Pancreas (tissue), 10 donors: Measurements from ENCODE around the gene NPHP4. TPM values are rescaled to one million over a fixed set of nuclear protein-coding genes. Genes with fewer than 3 reads are reported as not detected.
A peak's percentile ranks its signal among the peaks of the same experiment; 100 is the strongest.

ENCODE experiments used
- ATAC-seq, 4 donors: fragments of 200-7000 bp; cut with Tn5 transposase; one replicate each; pipeline versions ENCODE4 v1.8.0 to v1.9.1; 2020; ENCODE audit warnings: mild to moderate bottlenecking in 4 of 4, moderate library complexity in 4 of 4
- DNase-seq, 6 donors: peaks; one replicate each; pipeline ENCODE4 v3.0.0-alpha.2; 2020
- FAIRE-seq: peaks from 2 replicates; lab custom pipeline; 2012; peaks lifted over from hg19 to GRCh38; lab: Jason Lieb, UNC
- H3K27ac ChIP-seq, 4 donors: fragments of 200-600 bp; sonication (generic); 1 replicate in 3 of 4; 2 replicates in 1 of 4; pipeline versions ENCODE4 v1.5.0 to v1.8.0; 2020
- H3K27me3 ChIP-seq, 4 donors: fragments of 200-600 bp; one replicate each; pipeline ENCODE4 v1.8.0; 2021
- H3K36me3 ChIP-seq, 3 donors: fragments of 200-600 bp; sonication (generic) in 1 of 3; one replicate each; pipeline versions ENCODE4 v1.5.0 to v1.8.0; 2020 to 2021
- H3K4me1 ChIP-seq, 3 donors: fragments of 200-600 bp; one replicate each; pipeline ENCODE4 v1.8.0; 2021
- H3K4me3 ChIP-seq, 4 donors: fragments of 200-600 bp; sonication (generic) in 2 of 4; one replicate each; pipeline versions ENCODE4 v1.5.0 to v1.8.0; 2020 to 2021
- H3K9me3 ChIP-seq, 4 donors: fragments of 200-600 bp; one replicate each; pipeline ENCODE4 v1.8.0; 2021
- WGBS, 2 donors: extraction: QIAGEN DNeasy Blood & Tissue Kit; methylation state at CpG; one replicate each; pipeline ENCODE4 v1.1.7; 2013; 5-methylcytosine and 5-hydroxymethylcytosine counted together
- intact Hi-C, 3 donors: fragments of 100-400 bp; cut with DNase I; formaldehyde crosslinking; loops; one replicate each; pipeline versions ENCODE4 v1.11.1 to v1.14.2; 2022
- polyA plus RNA-seq, 2 donors: library from polyadenylated mRNA; stranded (reverse); fragments of 200-250 nt; gene quantifications; one replicate each; pipeline ENCODE4 v1.2.3, GENCODE V29; 2013
- total RNA-seq, 6 donors: library from RNA; stranded (reverse); fragmentation: NEBNext Ultra II Directional in 4 of 6; extraction: Animal tissue kit (Norgen Biotek cat#: 25700) in 4 of 6; gene quantifications; one replicate each; pipeline versions ENCODE4 v1.2.1 to v1.2.4, GENCODE V29; 2021 to 2023
- TF ChIP-seq, protein P1 (sequence below), 4 donors: fragments of 200-600 bp; sonication (generic) in 3 of 4; IDR thresholded peaks; one replicate each; pipeline versions ENCODE4 v1.5.0 to v1.8.0; 2021; ENCODE audit warnings: antibody characterized with exemption in 4 of 4
- donor health status: healthy with polysubstance abuse.
- donor health status: DM: no; HTN: no; CAD: no; lungs with moderate emphysema.
- donor health status: DM: no; HTN: no; CAD: no.
- donor health status: control.
- donor health status: control.
- donor health status: Bipolar disorder and iron deficiency.
- donor health status: DM: yes; HTN: yes; CAD: no.
- donor health status: DM: no; HTN: no; CAD: no.
- donor health status: DM: no; HTN: no; CAD: no.
- donor health status: DM: yes; HTN: yes; CAD: no.

NPHP4 gene
- total and polyA plus RNA-seq, 8 donors, result 4.0 to 9.7 (median 5.7) TPM

- TF ChIP-seq, protein P1, sequence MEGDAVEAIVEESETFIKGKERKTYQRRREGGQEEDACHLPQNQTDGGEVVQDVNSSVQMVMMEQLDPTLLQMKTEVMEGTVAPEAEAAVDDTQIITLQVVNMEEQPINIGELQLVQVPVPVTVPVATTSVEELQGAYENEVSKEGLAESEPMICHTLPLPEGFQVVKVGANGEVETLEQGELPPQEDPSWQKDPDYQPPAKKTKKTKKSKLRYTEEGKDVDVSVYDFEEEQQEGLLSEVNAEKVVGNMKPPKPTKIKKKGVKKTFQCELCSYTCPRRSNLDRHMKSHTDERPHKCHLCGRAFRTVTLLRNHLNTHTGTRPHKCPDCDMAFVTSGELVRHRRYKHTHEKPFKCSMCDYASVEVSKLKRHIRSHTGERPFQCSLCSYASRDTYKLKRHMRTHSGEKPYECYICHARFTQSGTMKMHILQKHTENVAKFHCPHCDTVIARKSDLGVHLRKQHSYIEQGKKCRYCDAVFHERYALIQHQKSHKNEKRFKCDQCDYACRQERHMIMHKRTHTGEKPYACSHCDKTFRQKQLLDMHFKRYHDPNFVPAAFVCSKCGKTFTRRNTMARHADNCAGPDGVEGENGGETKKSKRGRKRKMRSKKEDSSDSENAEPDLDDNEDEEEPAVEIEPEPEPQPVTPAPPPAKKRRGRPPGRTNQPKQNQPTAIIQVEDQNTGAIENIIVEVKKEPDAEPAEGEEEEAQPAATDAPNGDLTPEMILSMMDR (IDR thresholded peaks at IDR 0.05), result no peak
- H3K4me1 ChIP-seq, result no peaks in the 10 kb centered on the region
- H3K4me3 ChIP-seq, result no peak overlapping the region
- no peak for FAIRE-seq
- H3K27ac ChIP-seq, result no peak overlapping the region
- no peaks in the 10 kb centered on the region for H3K36me3 ChIP-seq
- 87 to 91% methylated on average over 19 of the region's 19 CpGs for WGBS, 2 donors
- no peak for ATAC-seq
- H3K9me3 ChIP-seq, result no peaks in the 10 kb centered on the region
- no peaks in the 10 kb centered on the region for H3K27me3 ChIP-seq
- intact Hi-C loops, result no loop called here
- peak in 2 of 6 donors; percentile 30 to 32 for DNase-seq
These were observed 6.7 kb upstream of the NPHP4 start for GRCh38 chr1:5998906-5999301.

GRCh38 chr1:5998051-5998905 lies 6.1 kb upstream of the NPHP4 start:
- no peaks in the 10 kb centered on the region for H3K9me3 ChIP-seq
- peak in 2 of 6 donors; percentile 41 for DNase-seq
- ATAC-seq, result no peak
- WGBS, 2 donors, result 84 to 91% methylated on average over 12 of the region's 12 CpGs
- H3K27ac ChIP-seq, result no peak overlapping the region
- H3K4me3 ChIP-seq, result no peak overlapping the region
- H3K4me1 ChIP-seq, result peaks cover 0 to under 1% (median 0%) of the 10 kb centered on the region in 3 donors
- H3K36me3 ChIP-seq, result no peaks in the 10 kb centered on the region
- H3K27me3 ChIP-seq, result no peaks in the 10 kb centered on the region
- TF ChIP-seq, protein P1 (IDR thresholded peaks at IDR 0.05), result no peak
- no peak for FAIRE-seq
- intact Hi-C loops, result no loop called here

DNA sequence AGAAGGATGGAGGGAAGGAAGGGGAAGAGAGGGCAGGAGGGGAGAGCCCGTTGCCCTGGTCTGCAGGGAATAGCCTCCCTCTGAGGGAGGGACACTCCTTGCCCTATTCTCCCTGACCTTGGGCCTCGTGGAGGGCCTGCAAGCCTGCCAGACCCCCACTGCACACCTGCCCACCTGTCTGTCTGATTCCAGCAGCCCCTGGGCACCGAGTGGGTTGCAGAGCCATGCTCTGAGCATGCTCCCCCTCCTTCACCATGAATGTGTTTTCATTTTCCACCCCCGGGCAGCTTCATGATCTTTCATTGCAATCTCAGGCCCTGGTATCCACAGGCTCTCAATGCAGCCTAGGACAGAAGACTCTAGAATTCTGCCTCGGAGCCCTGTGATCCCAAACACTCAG lies 5.1 kb upstream of the NPHP4 start:
- FAIRE-seq, result no peak
- no peak for ATAC-seq
- peak in 3 of 6 donors; percentile 3 to 36 (median 19) for DNase-seq
- Histone ChIP-seq H3K27me3 (no peaks in the 10 kb centered on the region), H3K4me1 (peaks cover 0 to 7% (median 0%) of the 10 kb centered on the region in 3 donors), H3K27ac (no peak overlapping the region), H3K4me3 (no peak overlapping the region), H3K36me3 (no peaks in the 10 kb centered on the region), H3K9me3 (no peaks in the 10 kb centered on the region)
- intact Hi-C loops, result no loop called here
- TF ChIP-seq, protein P1 (IDR thresholded peaks at IDR 0.05), result no peak
- WGBS, 2 donors, result 45 to 47% methylated on average over 5 of the region's 5 CpGs

- H3K36me3 ChIP-seq, result no peaks in the 10 kb centered on the region
- no peaks in the 10 kb centered on the region for H3K9me3 ChIP-seq
- ATAC-seq (no peak), FAIRE-seq (no peak), DNase-seq (peak in 3 of 6 donors; percentile 7 to 34 (median 34))
- H3K4me1 ChIP-seq, result peaks cover 0 to 7% (median 0%) of the 10 kb centered on the region in 3 donors
- intact Hi-C loops, result no loop called here
- H3K27me3 ChIP-seq, result no peaks in the 10 kb centered on the region
- TF ChIP-seq, protein P1 (IDR thresholded peaks at IDR 0.05), result no peak
- WGBS, 2 donors, result 76 to 82% methylated on average over 16 of the region's 16 CpGs
- no peak overlapping the region for H3K27ac ChIP-seq
- H3K4me3 ChIP-seq, result no peak overlapping the region
These were observed 4.5 kb upstream of the NPHP4 start for GRCh38 chr1:5996641-5997270.
